ENCODE data around the gene ZNF396. TPM values are rescaled to one million over a fixed set of nuclear protein-coding genes. Genes with fewer than 3 reads are reported as not detected.
A peak's percentile ranks its signal among the peaks of the same experiment; 100 is the strongest.

Gene ZNF396
- total and polyA plus RNA-seq, 2 experiments from 2014 or later = 0.31 to 0.36 TPM

- TF ChIP-seq ZNF114 (CRISPR knock-in tag; IDR thresholded peaks at IDR 0.05) (no peak), STAT1 (IDR thresholded peaks at IDR 0.05; ENCODE audit: unreplicated experiment) (no peak), POLR2AphosphoS5 (IDR thresholded peaks at IDR 0.05; ENCODE audit: low read depth) (no peak), ZNF331 (CRISPR knock-in tag; IDR thresholded peaks at IDR 0.05; ENCODE audit: low read depth) (no peak), JUNB (IDR thresholded peaks at IDR 0.05; ENCODE audit: unreplicated experiment) (no peak), EZH2phosphoT487 (IDR thresholded peaks at IDR 0.05; ENCODE audit: unreplicated experiment) (no peak), ETS1 (IDR thresholded peaks at IDR 0.05) (no peak)
Measured at GRCh38 chr18:35352778-35353177, 24.4 kb downstream of the ZNF396 start (continued).

DNA sequence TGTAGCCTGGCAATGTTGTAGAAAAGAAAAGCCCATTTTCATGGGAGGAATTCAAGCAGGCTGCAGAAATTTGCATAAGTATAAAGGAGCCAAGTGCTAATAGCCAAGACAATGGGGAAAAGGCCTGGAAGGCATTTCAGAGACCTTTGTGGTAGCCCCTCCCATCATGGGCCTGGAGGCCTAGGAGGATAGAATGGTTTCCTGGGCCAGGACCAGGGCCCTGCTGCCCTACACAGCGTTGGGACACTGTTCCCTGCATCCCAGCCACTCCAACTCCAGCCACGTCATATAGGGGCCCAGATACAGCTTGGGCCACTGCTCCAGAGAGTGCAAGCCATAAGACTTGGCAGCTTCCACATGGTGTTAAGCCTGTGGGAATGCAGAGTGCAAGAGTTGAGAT is 24.9 kb downstream of the ZNF396 start:
- no peak overlapping the region for H2AFZ ChIP-seq
- H3K9me2 ChIP-seq (ENCODE audit: insufficient read depth) = no peaks in the 10 kb centered on the region
- no peak overlapping the region for H3K4me2 ChIP-seq
- Mint-ChIP-seq H3K4me1 (peaks cover 26% of the 10 kb centered on the region), H3K27me3 (ENCODE audit: insufficient read depth, low read depth, poor library complexity) (no peaks in the 10 kb centered on the region), H3K4me3 (no peak overlapping the region), H3K9me3 (peaks cover 36% of the 10 kb centered on the region), H3K36me3 (ENCODE audit: low read depth) (peaks cover 20% of the 10 kb centered on the region), H3K27ac (no peak overlapping the region)
- DNase-seq (ENCODE audit: low spot score) (peak; percentile 35), ATAC-seq (no peak)
- H3K79me2 ChIP-seq (replicated peaks; ENCODE audit: insufficient read depth) = no peaks in the 10 kb centered on the region
- H3F3A ChIP-seq (replicated peaks; ENCODE audit: low read depth) = no peaks in the 10 kb centered on the region; the same call in 1 of the 2 replicates
- no peaks in the 10 kb centered on the region for H3K36me3 ChIP-seq (ENCODE audit: insufficient read depth)
- H3K27me3 ChIP-seq (ENCODE audit: insufficient read depth) = no peaks in the 10 kb centered on the region
- no peak overlapping the region for H3K27ac ChIP-seq (ENCODE audit: low read depth)
- H4K20me1 ChIP-seq (replicated peaks; ENCODE audit: insufficient read depth) = no peaks in the 10 kb centered on the region
- 0 out of 2 replicates have a peak, but pooled peaks cover 16% of the 10 kb centered on the region for H3K4me1 ChIP-seq (ENCODE audit: insufficient read depth)
- no peak for TF ChIP-seq EZH2 (IDR thresholded peaks at IDR 0.05; ENCODE audit: low read depth, unreplicated experiment)
- no peak for TF ChIP-seq EZH2phosphoT487 (IDR thresholded peaks at IDR 0.05; ENCODE audit: unreplicated experiment)
- TF ChIP-seq ZNF331 (CRISPR knock-in tag; IDR thresholded peaks at IDR 0.05; ENCODE audit: low read depth) = no peak
- no peak for TF ChIP-seq ETS1 (IDR thresholded peaks at IDR 0.05)
- TF ChIP-seq POLR2AphosphoS5 (IDR thresholded peaks at IDR 0.05; ENCODE audit: low read depth) = no peak
- no peak for TF ChIP-seq STAT1 (IDR thresholded peaks at IDR 0.05; ENCODE audit: unreplicated experiment)
- TF ChIP-seq, protein P1, sequence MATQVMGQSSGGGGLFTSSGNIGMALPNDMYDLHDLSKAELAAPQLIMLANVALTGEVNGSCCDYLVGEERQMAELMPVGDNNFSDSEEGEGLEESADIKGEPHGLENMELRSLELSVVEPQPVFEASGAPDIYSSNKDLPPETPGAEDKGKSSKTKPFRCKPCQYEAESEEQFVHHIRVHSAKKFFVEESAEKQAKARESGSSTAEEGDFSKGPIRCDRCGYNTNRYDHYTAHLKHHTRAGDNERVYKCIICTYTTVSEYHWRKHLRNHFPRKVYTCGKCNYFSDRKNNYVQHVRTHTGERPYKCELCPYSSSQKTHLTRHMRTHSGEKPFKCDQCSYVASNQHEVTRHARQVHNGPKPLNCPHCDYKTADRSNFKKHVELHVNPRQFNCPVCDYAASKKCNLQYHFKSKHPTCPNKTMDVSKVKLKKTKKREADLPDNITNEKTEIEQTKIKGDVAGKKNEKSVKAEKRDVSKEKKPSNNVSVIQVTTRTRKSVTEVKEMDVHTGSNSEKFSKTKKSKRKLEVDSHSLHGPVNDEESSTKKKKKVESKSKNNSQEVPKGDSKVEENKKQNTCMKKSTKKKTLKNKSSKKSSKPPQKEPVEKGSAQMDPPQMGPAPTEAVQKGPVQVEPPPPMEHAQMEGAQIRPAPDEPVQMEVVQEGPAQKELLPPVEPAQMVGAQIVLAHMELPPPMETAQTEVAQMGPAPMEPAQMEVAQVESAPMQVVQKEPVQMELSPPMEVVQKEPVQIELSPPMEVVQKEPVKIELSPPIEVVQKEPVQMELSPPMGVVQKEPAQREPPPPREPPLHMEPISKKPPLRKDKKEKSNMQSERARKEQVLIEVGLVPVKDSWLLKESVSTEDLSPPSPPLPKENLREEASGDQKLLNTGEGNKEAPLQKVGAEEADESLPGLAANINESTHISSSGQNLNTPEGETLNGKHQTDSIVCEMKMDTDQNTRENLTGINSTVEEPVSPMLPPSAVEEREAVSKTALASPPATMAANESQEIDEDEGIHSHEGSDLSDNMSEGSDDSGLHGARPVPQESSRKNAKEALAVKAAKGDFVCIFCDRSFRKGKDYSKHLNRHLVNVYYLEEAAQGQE (IDR thresholded peaks at IDR 0.05; ENCODE audit: unreplicated experiment) = no peak
- TF ChIP-seq ZNF462 (CRISPR knock-in tag; IDR thresholded peaks at IDR 0.05) = no peak
- TF ChIP-seq ZNF114 (CRISPR knock-in tag; IDR thresholded peaks at IDR 0.05) = no peak
- TF ChIP-seq JUNB (IDR thresholded peaks at IDR 0.05; ENCODE audit: unreplicated experiment) = no peak
- H3K4me3 ChIP-seq = no peak overlapping the region

All from GM23338 (cell line).